K562 (cell line): ENCODE measurements around the gene UBE2I. TPM values are rescaled to one million over a fixed set of nuclear protein-coding genes. Genes with fewer than 3 reads are reported as not detected.
A peak's percentile ranks its signal among the peaks of the same experiment; 100 is the strongest.

Experiments used
- CREB1 ChIP-seq, 2 experiments: sonication (generic) in 1 of 2; formaldehyde crosslinking in 1 of 2; IDR thresholded peaks; 2 replicates each; pipeline versions ENCODE4 v1.6.1 to v1.8.0; 2012 to 2022; ENCODE audit warnings: inconsistent platforms in 1 of 2, mild to moderate bottlenecking in 1 of 2, missing genetic modification reagents in 1 of 2, moderate library complexity in 1 of 2
- CREBBP ChIP-seq: IDR thresholded peaks from one replicate; pipeline ENCODE4 v1.6.1; 2012; ENCODE audit warnings: low read depth, mild to moderate bottlenecking, control low read depth, inconsistent platforms, low read length
- CXXC5 ChIP-seq: fragments of 250-450 bp; sonication (Bioruptor Pico); IDR thresholded peaks from 2 replicates; pipeline ENCODE4 v1.8.0; 2022; ENCODE audit warnings: inconsistent platforms, mild to moderate bottlenecking, moderate library complexity
- MAZ ChIP-seq, 2 experiments: fragments of 450-650 bp in 1 of 2; sonication (generic) in 1 of 2; formaldehyde crosslinking; IDR thresholded peaks in 1 of 2; conservative IDR thresholded peaks in 1 of 2; 2 replicates each; pipeline versions ENCODE4 v1.4.0 to v1.5.0; 2020; ENCODE audit warnings: mild to moderate bottlenecking in 1 of 2, missing genetic modification reagents in 1 of 2
- MCM5 ChIP-seq: fragments of 450-650 bp; IDR thresholded peaks from 2 replicates; pipeline ENCODE4 v1.6.1; 2016; ENCODE audit warnings: low read depth
- MTF1 ChIP-seq: fragments of 250-450 bp; sonication (Bioruptor Pico); IDR thresholded peaks from 2 replicates; pipeline ENCODE4 v1.9.0; 2021; ENCODE audit warnings: moderate library complexity, mild to moderate bottlenecking, inconsistent platforms, borderline replicate concordance
- RBM14 ChIP-seq: fragments of 200-400 bp; formaldehyde crosslinking; IDR thresholded peaks from 2 replicates; pipeline ENCODE4 v1.6.1; 2018; ENCODE audit warnings: low read depth, mild to moderate bottlenecking, low read length, moderate library complexity, borderline replicate concordance; ENCODE audit not compliant: insufficient read depth
- TRIM28 ChIP-seq: fragments of 450-650 bp; IDR thresholded peaks from 2 replicates; pipeline ENCODE4 v1.6.1; 2017
- ZNF24 ChIP-seq: fragments of 450-650 bp; IDR thresholded peaks from 2 replicates; pipeline ENCODE4 v1.6.1; 2016
- polyA plus RNA-seq, 8 experiments: library from polyadenylated mRNA; depleted of rRNA in 4 of 8; stranded (reverse) in 5 of 8; unstranded in 3 of 8; fragments of >200 nt; fragmentation: Nextera tagmentation in 2 of 8; fragmentation: Illumina TruSeq in 1 of 8; extraction: Ambion mirVana in 2 of 8; extraction: Trizol in 1 of 8; gene quantifications; 2 replicates each; pipeline versions ENCODE4 v1.2.1 to v1.2.3, GENCODE V29; 2011 to 2014; ENCODE audit warnings: inconsistent platforms in 1 of 8, missing spikeins in 1 of 8
- total RNA-seq, 7 experiments: library from RNA; depleted of rRNA in 6 of 7; stranded (reverse); fragments of >200 nt in 6 of 7; fragmentation: Illumina TruSeq in 2 of 7; extraction: Trizol in 2 of 7; gene quantifications; 2 replicates each; pipeline versions ENCODE4 v1.2.1 to v1.2.3, GENCODE V29; 2011 to 2021; ENCODE audit warnings: low replicate concordance in 1 of 7
- TF ChIP-seq, protein P1 (sequence below): fragments of 450-650 bp; IDR thresholded peaks from 2 replicates; pipeline ENCODE4 v1.6.1; 2016; ENCODE audit warnings: borderline replicate concordance
- TF ChIP-seq, protein P2 (sequence below): fragments of 450-650 bp; IDR thresholded peaks from 2 replicates; pipeline ENCODE4 v1.6.1; 2018; ENCODE audit not compliant: partially characterized antibody
- TF ChIP-seq, protein P3 (sequence below): fragments of 450-650 bp; IDR thresholded peaks from 2 replicates; pipeline ENCODE4 v1.6.1; 2016; ENCODE audit warnings: low read depth

The UBE2I gene
- total and polyA plus RNA-seq, 9 of the 15 experiments (the other 6 are each of a cell fraction or from before 2014, with no cell fraction given): 36.6 to 254 (median 104) TPM

DNA sequence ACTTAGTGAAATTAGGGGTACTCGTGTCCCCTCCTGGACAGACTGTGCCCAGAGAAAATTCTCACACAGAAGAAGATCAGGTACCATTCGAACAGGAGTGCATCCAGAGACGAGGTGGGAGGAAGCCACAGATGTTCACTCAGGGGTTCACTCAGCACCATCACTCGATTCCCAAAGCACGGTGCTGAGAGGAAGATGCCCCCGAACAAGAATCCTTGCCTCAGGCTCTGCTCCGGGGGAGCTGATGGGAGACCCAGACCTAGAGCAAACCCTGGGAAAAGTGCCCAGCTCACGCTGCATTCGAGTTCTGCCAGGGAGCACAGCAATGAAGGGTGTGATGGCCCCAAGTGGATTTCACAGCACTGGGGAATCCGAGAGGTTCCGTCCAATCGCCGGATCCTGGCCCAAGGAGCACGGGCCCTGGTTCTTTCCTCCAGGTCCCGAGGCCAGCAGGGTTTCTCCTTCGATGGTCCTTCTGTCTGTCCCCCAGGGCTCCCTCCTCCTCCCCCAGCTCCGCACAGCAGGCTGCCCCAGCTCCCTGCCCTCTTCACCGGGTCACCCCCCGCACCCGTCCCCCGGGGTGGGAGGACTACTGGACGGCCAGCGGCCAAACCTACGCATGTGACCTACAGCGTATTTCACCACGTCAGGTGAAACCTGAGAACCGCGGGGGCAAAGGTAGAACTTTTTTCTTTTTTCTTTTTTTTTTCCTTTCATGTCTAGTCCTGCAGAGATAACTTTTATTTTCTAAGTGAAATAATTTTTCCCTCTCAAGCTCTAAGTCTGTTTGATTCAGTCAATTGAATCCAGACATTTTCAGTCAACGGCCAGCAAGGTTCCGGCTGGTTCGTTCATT, 10.2 kb upstream of the UBE2I start (continued):
- TF ChIP-seq CREB1 (IDR thresholded peaks at IDR 0.05) (no peak), CREB1 (CRISPR knock-in tag; IDR thresholded peaks at IDR 0.05) (peak; percentile 59; the same call in 1 of the 2 replicates), TRIM28 (no peak), MAZ (CRISPR knock-in tag; conservative IDR thresholded peaks at IDR 0.05 in 1 of 2, IDR thresholded peaks at IDR 0.05 in 1 of 2) (peak; percentile 66 to 73; a peak in 3 of 4 replicates), ZNF24 (peak; percentile 99), MCM5 (no peak), CREBBP (no peak), MTF1 (CRISPR knock-in tag) (no peak), RBM14 (no peak), CXXC5 (peak; percentile 70)
- TF ChIP-seq, protein P1, sequence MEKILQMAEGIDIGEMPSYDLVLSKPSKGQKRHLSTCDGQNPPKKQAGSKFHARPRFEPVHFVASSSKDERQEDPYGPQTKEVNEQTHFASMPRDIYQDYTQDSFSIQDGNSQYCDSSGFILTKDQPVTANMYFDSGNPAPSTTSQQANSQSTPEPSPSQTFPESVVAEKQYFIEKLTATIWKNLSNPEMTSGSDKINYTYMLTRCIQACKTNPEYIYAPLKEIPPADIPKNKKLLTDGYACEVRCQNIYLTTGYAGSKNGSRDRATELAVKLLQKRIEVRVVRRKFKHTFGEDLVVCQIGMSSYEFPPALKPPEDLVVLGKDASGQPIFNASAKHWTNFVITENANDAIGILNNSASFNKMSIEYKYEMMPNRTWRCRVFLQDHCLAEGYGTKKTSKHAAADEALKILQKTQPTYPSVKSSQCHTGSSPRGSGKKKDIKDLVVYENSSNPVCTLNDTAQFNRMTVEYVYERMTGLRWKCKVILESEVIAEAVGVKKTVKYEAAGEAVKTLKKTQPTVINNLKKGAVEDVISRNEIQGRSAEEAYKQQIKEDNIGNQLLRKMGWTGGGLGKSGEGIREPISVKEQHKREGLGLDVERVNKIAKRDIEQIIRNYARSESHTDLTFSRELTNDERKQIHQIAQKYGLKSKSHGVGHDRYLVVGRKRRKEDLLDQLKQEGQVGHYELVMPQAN: no peak; the same call in 1 of the 2 replicates
- TF ChIP-seq, protein P2, sequence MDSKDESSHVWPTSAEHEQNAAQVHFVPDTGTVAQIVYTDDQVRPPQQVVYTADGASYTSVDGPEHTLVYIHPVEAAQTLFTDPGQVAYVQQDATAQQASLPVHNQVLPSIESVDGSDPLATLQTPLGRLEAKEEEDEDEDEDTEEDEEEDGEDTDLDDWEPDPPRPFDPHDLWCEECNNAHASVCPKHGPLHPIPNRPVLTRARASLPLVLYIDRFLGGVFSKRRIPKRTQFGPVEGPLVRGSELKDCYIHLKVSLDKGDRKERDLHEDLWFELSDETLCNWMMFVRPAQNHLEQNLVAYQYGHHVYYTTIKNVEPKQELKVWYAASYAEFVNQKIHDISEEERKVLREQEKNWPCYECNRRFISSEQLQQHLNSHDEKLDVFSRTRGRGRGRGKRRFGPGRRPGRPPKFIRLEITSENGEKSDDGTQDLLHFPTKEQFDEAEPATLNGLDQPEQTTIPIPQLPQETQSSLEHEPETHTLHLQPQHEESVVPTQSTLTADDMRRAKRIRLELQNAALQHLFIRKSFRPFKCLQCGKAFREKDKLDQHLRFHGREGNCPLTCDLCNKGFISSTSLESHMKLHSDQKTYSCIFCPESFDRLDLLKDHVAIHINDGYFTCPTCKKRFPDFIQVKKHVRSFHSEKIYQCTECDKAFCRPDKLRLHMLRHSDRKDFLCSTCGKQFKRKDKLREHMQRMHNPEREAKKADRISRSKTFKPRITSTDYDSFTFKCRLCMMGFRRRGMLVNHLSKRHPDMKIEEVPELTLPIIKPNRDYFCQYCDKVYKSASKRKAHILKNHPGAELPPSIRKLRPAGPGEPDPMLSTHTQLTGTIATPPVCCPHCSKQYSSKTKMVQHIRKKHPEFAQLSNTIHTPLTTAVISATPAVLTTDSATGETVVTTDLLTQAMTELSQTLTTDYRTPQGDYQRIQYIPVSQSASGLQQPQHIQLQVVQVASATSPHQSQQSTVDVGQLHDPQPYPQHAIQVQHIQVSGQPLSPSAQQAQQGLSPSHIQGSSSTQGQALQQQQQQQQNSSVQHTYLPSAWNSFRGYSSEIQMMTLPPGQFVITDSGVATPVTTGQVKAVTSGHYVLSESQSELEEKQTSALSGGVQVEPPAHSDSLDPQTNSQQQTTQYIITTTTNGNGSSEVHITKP: no peak
- TF ChIP-seq, protein P3, sequence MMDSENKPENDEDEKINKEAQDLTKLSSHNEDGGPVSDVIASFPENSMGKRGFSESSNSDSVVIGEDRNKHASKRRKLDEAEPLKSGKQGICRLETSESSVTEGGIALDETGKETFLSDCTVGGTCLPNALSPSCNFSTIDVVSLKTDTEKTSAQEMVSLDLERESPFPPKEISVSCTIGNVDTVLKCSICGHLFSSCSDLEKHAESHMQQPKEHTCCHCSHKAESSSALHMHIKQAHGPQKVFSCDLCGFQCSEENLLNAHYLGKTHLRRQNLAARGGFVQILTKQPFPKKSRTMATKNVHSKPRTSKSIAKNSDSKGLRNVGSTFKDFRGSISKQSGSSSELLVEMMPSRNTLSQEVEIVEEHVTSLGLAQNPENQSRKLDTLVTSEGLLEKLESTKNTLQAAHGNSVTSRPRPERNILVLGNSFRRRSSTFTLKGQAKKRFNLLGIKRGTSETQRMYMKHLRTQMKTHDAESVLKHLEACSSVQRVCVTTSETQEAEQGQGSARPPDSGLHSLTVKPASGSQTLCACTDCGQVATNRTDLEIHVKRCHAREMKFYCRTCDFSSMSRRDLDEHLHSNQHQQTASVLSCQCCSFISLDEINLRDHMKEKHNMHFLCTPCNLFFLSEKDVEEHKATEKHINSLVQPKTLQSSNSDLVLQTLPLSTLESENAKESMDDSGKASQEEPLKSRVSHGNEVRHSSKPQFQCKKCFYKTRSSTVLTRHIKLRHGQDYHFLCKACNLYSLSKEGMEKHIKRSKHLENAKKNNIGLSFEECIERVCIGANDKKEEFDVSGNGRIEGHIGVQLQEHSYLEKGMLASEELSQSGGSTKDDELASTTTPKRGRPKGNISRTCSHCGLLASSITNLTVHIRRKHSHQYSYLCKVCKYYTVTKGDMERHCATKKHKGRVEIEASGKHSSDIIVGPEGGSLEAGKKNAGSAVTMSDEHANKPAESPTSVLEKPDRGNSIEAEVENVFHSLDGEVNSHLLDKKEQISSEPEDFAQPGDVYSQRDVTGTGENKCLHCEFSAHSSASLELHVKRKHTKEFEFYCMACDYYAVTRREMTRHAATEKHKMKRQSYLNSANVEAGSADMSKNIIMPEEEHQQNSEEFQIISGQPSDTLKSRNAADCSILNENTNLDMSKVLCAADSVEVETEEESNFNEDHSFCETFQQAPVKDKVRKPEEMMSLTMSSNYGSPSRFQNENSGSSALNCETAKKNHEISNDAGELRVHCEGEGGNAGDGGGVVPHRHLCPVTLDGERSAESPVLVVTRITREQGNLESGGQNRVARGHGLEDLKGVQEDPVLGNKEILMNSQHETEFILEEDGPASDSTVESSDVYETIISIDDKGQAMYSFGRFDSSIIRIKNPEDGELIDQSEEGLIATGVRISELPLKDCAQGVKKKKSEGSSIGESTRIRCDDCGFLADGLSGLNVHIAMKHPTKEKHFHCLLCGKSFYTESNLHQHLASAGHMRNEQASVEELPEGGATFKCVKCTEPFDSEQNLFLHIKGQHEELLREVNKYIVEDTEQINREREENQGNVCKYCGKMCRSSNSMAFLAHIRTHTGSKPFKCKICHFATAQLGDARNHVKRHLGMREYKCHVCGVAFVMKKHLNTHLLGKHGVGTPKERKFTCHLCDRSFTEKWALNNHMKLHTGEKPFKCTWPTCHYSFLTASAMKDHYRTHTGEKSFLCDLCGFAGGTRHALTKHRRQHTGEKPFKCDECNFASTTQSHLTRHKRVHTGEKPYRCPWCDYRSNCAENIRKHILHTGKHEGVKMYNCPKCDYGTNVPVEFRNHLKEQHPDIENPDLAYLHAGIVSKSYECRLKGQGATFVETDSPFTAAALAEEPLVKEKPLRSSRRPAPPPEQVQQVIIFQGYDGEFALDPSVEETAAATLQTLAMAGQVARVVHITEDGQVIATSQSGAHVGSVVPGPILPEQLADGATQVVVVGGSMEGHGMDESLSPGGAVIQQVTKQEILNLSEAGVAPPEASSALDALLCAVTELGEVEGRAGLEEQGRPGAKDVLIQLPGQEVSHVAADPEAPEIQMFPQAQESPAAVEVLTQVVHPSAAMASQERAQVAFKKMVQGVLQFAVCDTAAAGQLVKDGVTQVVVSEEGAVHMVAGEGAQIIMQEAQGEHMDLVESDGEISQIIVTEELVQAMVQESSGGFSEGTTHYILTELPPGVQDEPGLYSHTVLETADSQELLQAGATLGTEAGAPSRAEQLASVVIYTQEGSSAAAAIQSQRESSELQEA: peak; percentile 63; the same call in 1 of the 2 replicates
